ENCODE measurements around the gene DVL1.

- no peak for TF ChIP-seq CTCF (IDR thresholded peaks at IDR 0.05 in 2 of 3, conservative IDR thresholded peaks at IDR 0.05 in 1 of 3; ENCODE audit: control insufficient read depth in 2 of 3, extremely low read depth in 1 of 3, insufficient read depth in 1 of 3, low read depth in 3 of 3, low read length in 3 of 3)
- TF ChIP-seq USF2 (IDR thresholded peaks at IDR 0.05; ENCODE audit: borderline replicate concordance, low read depth, low read length): no peak
- no peak for TF ChIP-seq POLR2AphosphoS5 (IDR thresholded peaks at IDR 0.05; ENCODE audit: low read length)
Measured at GRCh38 chr1:1353389-1354151, 4.4 kb upstream of the DVL1 start.
